Activated CD8-positive, alpha-beta memory T cell treated with anti-CD3 and anti-CD28 coated beads for 4 hours (primary cell): Measurements from ENCODE around the gene ECSCR.
"Not testable (repeated sequence)": the region's sequence is repeated elsewhere in the genome, so short reads cannot be mapped to it uniquely, and the experiment has no call there.

ENCODE experiments used
- DNase-seq, 2 donors: peaks; one replicate each; pipeline ENCODE4 v3.0.0-alpha.2; 2020; ENCODE audit warnings: low read depth in 2 of 2

The ECSCR gene

GRCh38 chr5:139446956-139447779, 15.4 kb downstream of the ECSCR start:
- no peak for DNase-seq

DNA sequence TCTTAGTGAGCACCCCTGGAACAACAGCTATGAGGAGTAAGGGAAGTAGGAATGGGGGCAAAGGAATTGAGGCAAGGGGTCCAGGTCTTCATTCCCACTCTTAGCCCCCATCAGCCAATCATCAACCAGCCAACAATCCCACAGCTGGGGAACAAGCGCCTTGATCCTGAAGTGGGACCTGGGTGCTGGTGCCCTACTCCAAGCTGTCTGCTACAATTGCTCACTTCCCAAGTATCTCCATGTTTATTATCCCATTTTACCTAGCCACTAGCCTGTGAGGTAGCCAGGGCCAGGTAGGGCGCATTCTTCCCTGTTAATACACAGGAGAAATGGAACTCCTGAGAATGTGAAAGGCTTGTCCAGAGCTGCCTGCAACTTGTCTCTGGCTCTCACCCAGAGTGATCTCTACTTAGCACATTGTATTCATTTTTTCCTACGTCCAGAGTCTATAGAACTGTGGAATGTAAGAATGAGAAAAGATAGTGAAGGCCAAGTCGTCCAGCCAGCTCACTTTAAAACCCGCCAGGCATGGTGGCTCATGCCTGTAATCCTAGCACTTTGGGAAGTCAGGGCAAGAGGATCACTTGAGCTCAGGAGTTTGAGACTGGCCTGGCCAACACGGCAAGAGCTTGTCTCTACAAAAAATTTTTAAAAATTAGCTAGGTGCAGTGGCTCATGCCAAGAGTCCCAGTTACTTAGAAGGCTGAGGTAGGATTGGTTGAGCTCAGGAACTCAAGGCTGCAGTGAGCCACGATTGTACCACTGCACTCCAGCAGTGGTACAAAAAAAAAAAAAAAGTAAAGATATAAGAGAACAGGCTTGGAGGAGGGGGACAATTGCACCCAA, 17.0 kb downstream of the ECSCR start:
- no peak for DNase-seq

DNA sequence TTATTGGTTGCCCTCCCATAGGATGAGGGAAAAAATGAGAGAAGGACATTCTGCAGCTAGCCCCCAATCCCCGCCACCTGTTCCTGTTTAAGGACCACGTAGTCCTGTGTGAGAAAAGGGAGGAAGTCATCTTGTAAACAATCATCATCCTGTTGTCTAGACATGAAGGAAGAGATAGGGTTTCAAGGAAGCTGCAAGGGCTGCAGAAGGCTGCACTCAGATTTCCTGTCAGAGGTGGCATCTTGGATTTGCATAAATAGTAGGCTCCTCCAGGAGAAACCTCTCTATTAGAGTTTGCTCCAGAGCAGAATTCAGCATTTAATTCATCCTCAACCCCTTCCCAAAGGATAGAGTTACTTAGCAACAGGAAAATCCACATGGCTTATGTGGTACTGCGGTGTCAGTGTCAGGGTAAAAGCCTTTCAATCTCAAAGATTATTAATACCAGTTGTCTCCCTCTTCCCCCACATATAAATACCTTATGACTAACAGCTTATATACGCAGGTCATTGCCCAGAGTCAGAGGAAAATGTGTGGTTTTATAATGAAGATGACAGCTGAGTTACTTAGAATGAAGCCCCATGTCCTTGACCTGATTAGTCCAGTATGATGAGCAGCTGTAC, 18.6 kb downstream of the ECSCR start:
- DNase-seq = no peak

DNA sequence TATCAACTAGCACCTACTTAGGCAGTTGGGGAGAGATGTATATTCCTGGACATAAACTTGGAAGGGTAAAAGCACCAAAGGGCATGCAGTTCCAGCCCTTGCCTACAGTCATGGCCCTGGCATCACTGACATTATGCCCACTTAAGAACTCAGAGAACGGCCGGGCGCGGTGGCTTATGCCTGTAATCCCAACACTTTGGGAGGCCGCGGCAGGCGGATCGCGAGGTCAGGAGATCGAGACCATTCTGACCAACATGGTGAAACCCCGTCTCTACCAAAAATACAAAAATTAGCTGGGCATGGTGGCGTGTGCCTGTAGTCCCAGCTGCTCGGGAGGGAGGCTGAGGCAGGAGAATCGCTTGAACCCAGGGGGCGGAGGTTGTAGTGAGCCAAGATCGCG, 22.1 kb downstream of the ECSCR start:
- not testable (repeated sequence) for DNase-seq

DNA sequence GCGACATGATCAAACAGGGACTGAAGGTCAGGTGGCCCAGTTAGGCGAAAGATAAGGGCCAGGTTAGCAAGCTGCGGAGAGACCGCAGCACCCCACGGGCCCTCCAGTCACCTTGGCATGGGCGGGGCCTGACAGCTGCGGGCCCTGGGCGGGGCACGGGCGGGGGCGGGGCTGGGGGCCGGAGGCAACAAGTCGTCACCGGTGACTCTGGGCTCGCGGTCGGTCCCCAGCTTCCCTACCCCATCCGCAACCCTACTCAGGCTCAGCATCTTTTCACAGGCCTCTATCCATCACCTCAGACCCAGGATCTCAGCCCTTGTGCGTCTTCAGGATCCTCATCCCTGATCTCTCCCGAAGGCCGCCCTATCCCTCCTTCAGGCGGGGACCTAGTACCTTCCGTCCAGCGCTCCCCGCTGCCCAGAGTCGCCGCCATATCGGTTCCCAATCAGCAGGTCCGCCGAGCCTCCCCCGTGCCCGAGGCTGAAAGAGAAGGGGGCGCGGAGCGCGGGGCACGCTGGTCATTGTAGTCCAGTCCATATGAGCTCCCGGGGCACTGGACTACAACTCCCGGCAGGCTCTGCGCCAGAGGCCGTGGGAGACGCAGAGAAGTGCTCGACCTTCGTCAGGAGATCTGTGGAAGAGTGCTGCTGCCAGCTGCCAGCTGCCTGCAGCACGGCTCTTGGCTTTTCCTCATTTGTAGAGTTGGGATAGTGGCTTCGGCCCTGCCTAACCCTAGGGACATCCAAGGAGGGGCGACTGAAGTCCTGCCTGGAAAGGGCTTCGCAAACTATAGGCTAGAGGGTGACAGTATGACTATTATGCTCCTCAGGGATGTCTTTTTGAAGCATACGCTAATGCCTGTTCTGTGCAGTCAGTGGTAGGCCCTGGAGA, 23.3 kb downstream of the ECSCR start, which contains the start of gene DNAJC18:
Gene DNAJC18 (minus strand): TSS at position 513 of the 891 bp plus-strand sequence. CDS start 80 bp downstream, at position 433.
- DNase-seq = peak; percentile 76 to 79

- no peak for DNase-seq
These were observed 23.9 kb downstream of the ECSCR start for GRCh38 chr5:139438707-139439012.

DNA sequence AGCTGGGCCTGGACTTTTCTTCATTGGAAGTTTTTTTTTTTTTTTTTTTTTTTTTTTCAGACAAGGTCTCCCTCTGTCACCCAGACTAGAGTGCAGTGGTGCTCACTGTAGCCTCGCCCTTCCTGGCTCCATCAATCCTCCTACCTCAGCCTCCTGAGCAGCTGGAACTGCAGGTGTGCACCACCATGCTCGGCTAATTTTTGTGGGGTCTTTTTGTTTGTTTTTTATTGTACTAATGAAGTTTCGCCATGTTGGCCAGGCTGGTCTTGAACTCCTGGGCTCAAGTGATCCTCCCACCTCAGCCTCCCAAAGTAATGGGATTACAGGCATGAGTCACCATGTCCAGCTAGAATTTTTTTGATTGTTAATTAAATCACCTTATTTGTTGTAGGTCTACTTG, 26.9 kb downstream of the ECSCR start:
- DNase-seq = no peak

- no peak for DNase-seq
These were observed 30.8 kb downstream of the ECSCR start for GRCh38 chr5:139431706-139432105.

GRCh38 chr5:139430015-139430414, 32.5 kb downstream of the ECSCR start:
- DNase-seq = no peak

- DNase-seq = no peak
These were observed 36.2 kb downstream of the ECSCR start for GRCh38 chr5:139426203-139426885.

- no peak for DNase-seq
These were observed 37.0 kb downstream of the ECSCR start for GRCh38 chr5:139425497-139425896.

DNA sequence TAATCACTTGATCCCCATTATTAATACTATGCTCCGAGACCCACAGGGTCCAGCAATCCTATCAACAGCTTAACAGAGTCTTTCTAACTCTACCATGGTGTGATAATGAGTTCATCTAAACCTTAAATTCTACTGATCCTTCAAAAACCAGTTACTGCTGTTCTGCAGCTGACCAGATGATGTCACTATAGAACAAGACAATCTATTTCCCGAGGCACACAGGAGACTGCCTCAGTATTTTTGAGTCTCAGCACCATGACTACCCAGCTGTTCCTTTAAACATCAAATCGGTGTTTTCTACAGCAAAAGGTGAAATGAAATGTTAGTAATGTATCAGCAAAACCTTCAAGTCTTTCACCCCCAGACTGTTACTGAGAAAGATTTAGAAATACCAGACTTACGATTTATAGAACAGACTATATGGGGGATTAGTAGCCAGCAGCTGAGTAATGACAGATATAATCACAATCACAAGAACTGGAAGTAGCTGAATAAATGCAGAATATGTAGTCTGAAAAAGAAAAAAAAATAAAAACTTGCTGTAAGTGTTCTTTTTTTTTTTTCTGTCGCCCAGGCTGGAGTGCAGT, 40.1 kb downstream of the ECSCR start:
- peak; percentile 19 to 23 for DNase-seq

- DNase-seq = no peak
These were observed 43.0 kb downstream of the ECSCR start for GRCh38 chr5:139419226-139420192.

DNA sequence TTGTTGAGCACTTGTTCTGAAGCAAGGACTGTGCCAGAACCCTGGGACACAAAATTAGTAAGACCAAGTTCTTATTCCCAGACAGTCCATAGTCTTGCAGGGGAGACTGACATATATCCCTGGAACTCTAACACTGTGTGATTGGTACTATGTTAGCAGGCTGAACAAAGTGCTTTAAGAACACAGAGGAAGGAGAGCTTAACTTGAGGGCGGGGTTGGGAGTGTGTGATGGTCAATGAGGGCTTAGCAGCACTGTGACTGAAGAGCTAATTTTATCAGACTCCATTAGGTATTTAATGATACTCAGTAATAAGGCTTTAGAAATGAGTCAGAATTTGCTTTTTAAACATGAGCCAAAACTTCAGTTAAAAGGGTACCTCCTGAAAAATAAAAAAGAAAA, 43.8 kb downstream of the ECSCR start:
- no peak for DNase-seq

DNA sequence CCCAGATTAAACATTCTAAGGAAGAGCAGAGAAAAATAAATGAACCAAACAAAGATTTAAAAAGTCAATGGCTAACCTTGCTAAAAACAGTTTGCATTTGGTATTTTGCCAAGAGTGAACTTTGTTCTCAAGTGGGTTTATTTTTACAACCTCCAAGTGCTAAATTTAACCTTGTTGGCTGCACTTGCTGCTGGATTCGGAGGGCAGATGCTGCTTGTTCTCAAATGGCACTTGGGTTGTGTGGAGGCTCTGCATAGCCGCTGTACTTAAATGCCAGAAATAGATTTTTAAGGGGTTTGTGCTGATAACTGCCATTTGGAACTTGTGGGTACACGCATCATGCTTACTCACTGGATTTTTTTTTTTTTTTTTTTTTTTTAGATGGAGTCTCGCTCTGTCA, 45.3 kb downstream of the ECSCR start:
- DNase-seq = no peak

GRCh38 chr5:139416651-139417050, 45.9 kb downstream of the ECSCR start:
- DNase-seq = no peak

DNA sequence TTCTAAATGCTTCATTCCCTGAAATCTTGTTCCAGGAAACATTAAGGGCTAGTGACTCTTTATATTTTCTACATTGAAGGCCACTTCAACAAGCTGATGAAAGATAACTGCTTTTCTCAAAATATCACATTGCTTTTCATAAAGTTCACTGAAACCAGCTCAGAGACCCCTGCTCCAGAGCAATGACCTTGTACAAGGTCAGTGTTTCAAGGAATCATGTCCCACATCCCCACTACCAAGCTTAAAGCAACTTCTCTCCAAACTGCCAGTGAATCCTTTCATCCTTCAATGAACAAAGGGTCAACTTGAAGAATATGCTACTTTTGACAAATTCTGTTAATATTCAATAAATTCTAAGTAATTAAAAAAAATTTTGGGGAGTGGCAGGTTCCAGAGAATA, 46.7 kb downstream of the ECSCR start:
- DNase-seq = no peak

DNA sequence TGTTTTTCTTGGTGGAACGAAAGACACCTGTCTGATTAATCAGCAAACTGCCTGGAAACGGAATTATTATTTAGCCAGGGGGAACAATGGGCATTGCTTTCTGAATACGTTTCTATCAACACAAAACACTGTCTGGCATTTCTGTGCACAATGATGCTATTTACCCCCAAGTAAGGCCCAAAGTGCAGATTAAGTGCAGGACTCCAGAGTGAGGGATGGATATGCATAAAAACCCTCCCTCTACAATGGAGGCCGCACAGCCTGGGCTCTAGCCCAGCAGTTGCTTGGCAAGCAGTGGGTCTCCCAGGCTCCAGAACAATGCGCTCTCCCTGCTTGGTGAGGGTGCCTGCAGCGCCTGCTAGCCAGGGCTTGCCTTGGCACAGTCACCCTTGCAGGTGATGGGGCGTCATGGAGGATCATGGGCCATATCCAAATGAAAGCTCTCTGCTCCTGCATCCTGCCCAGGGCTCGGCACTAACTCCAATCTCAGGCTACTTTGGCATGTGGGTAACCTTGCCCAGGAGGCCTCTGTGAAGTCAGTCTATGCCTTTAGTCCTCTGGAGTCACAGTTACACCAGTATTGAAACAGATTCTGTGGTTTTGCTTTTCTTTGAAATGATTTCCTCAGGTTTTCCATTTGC, 47.2 kb downstream of the ECSCR start:
- DNase-seq = no peak

GRCh38 chr5:139414581-139415130, 47.9 kb downstream of the ECSCR start:
- DNase-seq = no peak
